Measurements from ENCODE around the gene NKG7. TPM values are rescaled to one million over a fixed set of nuclear protein-coding genes. Genes with fewer than 3 reads are reported as not detected.

NKG7 gene
- total RNA-seq, 2 experiments from 2014 or later = 6.2 to 7.2 TPM

GRCh38 chr19:51371186-51371690 lies 1.2 kb downstream of the NKG7 start:
- ATAC-seq (ENCODE audit: poor library complexity) = no peak
- Mint-ChIP-seq H3K27me3 (no peaks in the 10 kb centered on the region), H3K9me3 (no peaks in the 10 kb centered on the region), H3K4me1 (ENCODE audit: low read depth) (peaks cover 79% of the 10 kb centered on the region), H3K27ac (peak overlapping the region; percentile 9), H3K4me3 (peak overlapping the region; percentile 65), H3K36me3 (ENCODE audit: low read depth) (peaks cover 8% of the 10 kb centered on the region)
- Histone ChIP-seq H3K36me3 (ENCODE audit: insufficient read depth, low read length) (no peaks in the 10 kb centered on the region), H3K9me3 (ENCODE audit: control insufficient read depth in 1 of 2, insufficient read depth in 1 of 2, low read length in 2 of 2) (peaks cover 0 to 7% of the 10 kb centered on the region in 2 experiments), H3K27ac (ENCODE audit: low read depth in 1 of 2, low read length in 2 of 2) (peak overlapping the region in 1 of 2 donors; percentile 62), H3K4me1 (ENCODE audit: insufficient read depth, low read length) (peaks cover 84% of the 10 kb centered on the region), H3K4me3 (ENCODE audit: low read length) (peak overlapping the region; percentile 45), H3K27me3 (ENCODE audit: control insufficient read depth in 1 of 2, insufficient read depth in 2 of 2, low read length in 2 of 2) (no peaks in the 10 kb centered on the region)
- intact Hi-C loops (cut with DNase I, micrococcal nuclease) = no loop called here
- no peak for TF ChIP-seq CTCF (IDR thresholded peaks at IDR 0.05)
- ChIA-PET POLR2A (no interaction called here), CTCF (no interaction called here)
- no peak for DNase-seq

GRCh38 chr19:51370230-51370629 lies 2.2 kb downstream of the NKG7 start:
- no peaks in the 10 kb centered on the region for H3K27me3 ChIP-seq (ENCODE audit: control insufficient read depth in 1 of 2, insufficient read depth in 2 of 2, low read length in 2 of 2)
- Mint-ChIP-seq H3K27ac (peak overlapping the region; percentile 60), H3K27me3 (no peaks in the 10 kb centered on the region), H3K9me3 (no peaks in the 10 kb centered on the region), H3K36me3 (ENCODE audit: low read depth) (peaks cover 12% of the 10 kb centered on the region), H3K4me3 (peak overlapping the region; percentile 65), H3K4me1 (ENCODE audit: low read depth) (peaks cover 77% of the 10 kb centered on the region)
- no peak for ATAC-seq (ENCODE audit: poor library complexity)
- ChIA-PET POLR2A (no interaction called here), CTCF (interaction anchor here (0.8 to 1.2 kb wide), 2 partner anchors 24 to 51 kb away, joined by 3 read pairs; no protein-coding TSS in a partner anchor)
- TF ChIP-seq CTCF (IDR thresholded peaks at IDR 0.05) = no peak
- no peak for DNase-seq
- no peak overlapping the region for H3K27ac ChIP-seq (ENCODE audit: low read depth in 1 of 2, low read length in 2 of 2)
- H3K9me3 ChIP-seq (ENCODE audit: control insufficient read depth in 1 of 2, insufficient read depth in 1 of 2, low read length in 2 of 2) = peaks cover 0 to 7% of the 10 kb centered on the region in 2 experiments
- intact Hi-C loops (cut with DNase I, micrococcal nuclease) = no loop called here
- H3K4me1 ChIP-seq (ENCODE audit: insufficient read depth, low read length) = peaks cover 83% of the 10 kb centered on the region
- H3K4me3 ChIP-seq (ENCODE audit: low read length) = peak overlapping the region; percentile 45
- H3K36me3 ChIP-seq (ENCODE audit: insufficient read depth, low read length) = no peaks in the 10 kb centered on the region

- intact Hi-C loops (cut with DNase I, micrococcal nuclease) = loop anchor here in 1 of 2 experiments (10.0 kb wide), 1 partner anchor 226 kb away; no protein-coding TSS in a partner anchor
Observed at GRCh38 chr19:51368366-51369282, 3.8 kb downstream of the NKG7 start, which contains the start of gene CLDND2. CLDND2 (minus strand) TSS chr19:51369003; CDS start chr19:51368577, 426 bp downstream.

More at GRCh38 chr19:51368366-51369282, 3.8 kb downstream of the NKG7 start, which contains the start of gene CLDND2:
- CTCF ChIA-PET = no interaction called here
- H3K27me3 Mint-ChIP-seq = no peaks in the 10 kb centered on the region
- peaks cover 74% of the 10 kb centered on the region for H3K4me1 Mint-ChIP-seq (ENCODE audit: low read depth)
- Histone ChIP-seq H3K27ac (ENCODE audit: low read depth in 1 of 2, low read length in 2 of 2) (peak within 1 kb of the TSS; percentile 55 to 65), H3K36me3 (ENCODE audit: insufficient read depth, low read length) (no peaks in the 10 kb centered on the region), H3K27me3 (ENCODE audit: control insufficient read depth in 1 of 2, insufficient read depth in 2 of 2, low read length in 2 of 2) (no peaks in the 10 kb centered on the region), H3K4me1 (ENCODE audit: insufficient read depth, low read length) (peaks cover 84% of the 10 kb centered on the region), H3K4me3 (ENCODE audit: low read length) (peak within 1 kb of the TSS; percentile 90), H3K9me3 (ENCODE audit: control insufficient read depth in 1 of 2, insufficient read depth in 1 of 2, low read length in 2 of 2) (no peaks in the 10 kb centered on the region)
- peak within 1 kb of the TSS; percentile 84 for H3K27ac Mint-ChIP-seq
- H3K36me3 Mint-ChIP-seq (ENCODE audit: low read depth) = peaks cover 12% of the 10 kb centered on the region
- no peak for TF ChIP-seq CTCF (IDR thresholded peaks at IDR 0.05)
- no peaks in the 10 kb centered on the region for H3K9me3 Mint-ChIP-seq
- H3K4me3 Mint-ChIP-seq = peak within 1 kb of the TSS; percentile 96
- POLR2A ChIA-PET = interaction anchor here (2.0 kb wide), 1 partner anchor 25 kb away, joined by 9 read pairs; no protein-coding TSS in a partner anchor
- no peak for ATAC-seq (ENCODE audit: poor library complexity)
- peak in 3 of 14 experiments; percentile 32 to 48 (median 36) for DNase-seq
